ENCODE results near the gene NISCH.

NISCH gene

DNA sequence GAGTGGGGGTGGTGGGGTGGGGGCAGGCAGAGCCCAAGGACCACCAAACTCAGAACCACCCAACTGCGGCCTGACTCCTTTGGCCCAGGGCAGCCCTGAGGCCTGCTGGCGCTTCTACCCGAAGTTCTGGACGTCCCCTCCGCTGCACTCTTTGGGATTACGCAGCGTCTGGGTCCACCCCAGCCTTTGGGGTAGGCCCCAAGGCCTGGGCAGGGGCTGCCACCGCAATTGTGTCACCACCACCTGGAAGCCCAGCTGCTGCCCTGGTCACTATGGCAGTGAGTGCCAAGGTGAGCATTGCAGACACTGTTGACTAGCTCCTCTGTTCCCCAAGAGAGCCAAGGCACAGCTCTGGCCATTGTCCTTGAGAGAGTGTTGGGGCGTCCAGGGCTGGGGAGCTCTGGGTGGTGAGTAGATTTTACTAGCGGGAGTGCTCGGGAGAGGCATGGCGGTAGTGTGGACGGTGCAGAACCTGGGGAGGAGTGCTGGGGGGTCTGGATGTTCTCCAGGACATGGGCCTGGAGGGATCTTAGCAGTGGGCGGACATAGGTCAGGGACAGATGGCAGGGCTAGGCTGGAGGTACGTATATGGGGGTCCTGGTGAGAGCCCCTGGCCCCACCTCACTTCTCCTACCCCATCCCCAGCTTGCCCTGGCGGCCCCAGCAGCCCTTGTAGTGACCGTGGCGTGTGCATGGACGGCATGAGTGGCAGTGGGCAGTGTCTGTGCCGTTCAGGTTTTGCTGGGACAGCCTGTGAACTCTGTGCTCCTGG, 65.5 kb downstream of the NISCH start:
- no peaks in the 10 kb centered on the region for H3F3A ChIP-seq (ENCODE audit: control insufficient read depth, insufficient read depth)
- no peak overlapping the region for H3K4me2 ChIP-seq (ENCODE audit: low read length)
- no peaks in the 10 kb centered on the region for H4K20me1 ChIP-seq (ENCODE audit: control insufficient read depth, insufficient read depth, low read depth, low read length)
- no peaks in the 10 kb centered on the region for H3K4me1 ChIP-seq (ENCODE audit: control insufficient read depth, low read length)
- H3K27me3 ChIP-seq (ENCODE audit: control insufficient read depth, low read length): no peaks in the 10 kb centered on the region
- peaks cover 11% of the 10 kb centered on the region for H3K36me3 ChIP-seq (ENCODE audit: control insufficient read depth, low read length)
- H3K4me3 ChIP-seq (ENCODE audit: low read length): no peak overlapping the region
- H3K9me2 ChIP-seq (replicated peaks; ENCODE audit: control insufficient read depth, low read length): no peaks in the 10 kb centered on the region
- no peaks in the 10 kb centered on the region for H3K9me3 ChIP-seq (ENCODE audit: control insufficient read depth, insufficient read depth, low read length)
- H3K27ac ChIP-seq (ENCODE audit: low read depth, low read length): no peak overlapping the region
- TF ChIP-seq EZH2phosphoT487 (IDR thresholded peaks at IDR 0.05; ENCODE audit: borderline replicate concordance, low read length): no peak
- TF ChIP-seq, protein P1, sequence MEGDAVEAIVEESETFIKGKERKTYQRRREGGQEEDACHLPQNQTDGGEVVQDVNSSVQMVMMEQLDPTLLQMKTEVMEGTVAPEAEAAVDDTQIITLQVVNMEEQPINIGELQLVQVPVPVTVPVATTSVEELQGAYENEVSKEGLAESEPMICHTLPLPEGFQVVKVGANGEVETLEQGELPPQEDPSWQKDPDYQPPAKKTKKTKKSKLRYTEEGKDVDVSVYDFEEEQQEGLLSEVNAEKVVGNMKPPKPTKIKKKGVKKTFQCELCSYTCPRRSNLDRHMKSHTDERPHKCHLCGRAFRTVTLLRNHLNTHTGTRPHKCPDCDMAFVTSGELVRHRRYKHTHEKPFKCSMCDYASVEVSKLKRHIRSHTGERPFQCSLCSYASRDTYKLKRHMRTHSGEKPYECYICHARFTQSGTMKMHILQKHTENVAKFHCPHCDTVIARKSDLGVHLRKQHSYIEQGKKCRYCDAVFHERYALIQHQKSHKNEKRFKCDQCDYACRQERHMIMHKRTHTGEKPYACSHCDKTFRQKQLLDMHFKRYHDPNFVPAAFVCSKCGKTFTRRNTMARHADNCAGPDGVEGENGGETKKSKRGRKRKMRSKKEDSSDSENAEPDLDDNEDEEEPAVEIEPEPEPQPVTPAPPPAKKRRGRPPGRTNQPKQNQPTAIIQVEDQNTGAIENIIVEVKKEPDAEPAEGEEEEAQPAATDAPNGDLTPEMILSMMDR (IDR thresholded peaks at IDR 0.05; ENCODE audit: low read depth, low read length, poor library complexity, severe bottlenecking): no peak
- no peaks in the 10 kb centered on the region for H3K79me2 ChIP-seq (ENCODE audit: control insufficient read depth, low read length)

DNA sequence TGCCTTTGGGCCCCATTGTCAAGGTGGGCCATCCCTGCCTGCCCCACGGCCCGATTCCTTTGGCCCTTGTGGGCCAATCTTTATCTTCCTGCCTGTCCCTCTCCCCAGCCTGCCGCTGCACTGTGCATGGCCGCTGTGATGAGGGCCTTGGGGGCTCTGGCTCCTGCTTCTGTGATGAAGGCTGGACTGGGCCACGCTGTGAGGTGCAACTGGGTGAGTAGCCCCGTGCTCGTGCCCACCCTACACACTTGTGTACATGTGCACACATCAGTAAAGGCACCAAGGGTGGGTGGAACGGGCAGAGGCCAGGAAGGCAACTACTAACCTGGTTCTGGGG, 66.1 kb downstream of the NISCH start:
- H3K36me3 ChIP-seq (ENCODE audit: control insufficient read depth, low read length): peaks cover 15% of the 10 kb centered on the region
- H4K20me1 ChIP-seq (ENCODE audit: control insufficient read depth, insufficient read depth, low read depth, low read length): no peaks in the 10 kb centered on the region
- H3K27me3 ChIP-seq (ENCODE audit: control insufficient read depth, low read length): no peaks in the 10 kb centered on the region
- H3K9me3 ChIP-seq (ENCODE audit: control insufficient read depth, insufficient read depth, low read length): no peaks in the 10 kb centered on the region
- no peak for TF ChIP-seq EZH2phosphoT487 (IDR thresholded peaks at IDR 0.05; ENCODE audit: borderline replicate concordance, low read length)
- TF ChIP-seq, protein P1 (IDR thresholded peaks at IDR 0.05; ENCODE audit: low read depth, low read length, poor library complexity, severe bottlenecking): no peak
- no peaks in the 10 kb centered on the region for H3K79me2 ChIP-seq (ENCODE audit: control insufficient read depth, low read length)
- H3K4me2 ChIP-seq (ENCODE audit: low read length): no peak overlapping the region
- no peak overlapping the region for H3K4me3 ChIP-seq (ENCODE audit: low read length)
- no peaks in the 10 kb centered on the region for H3K4me1 ChIP-seq (ENCODE audit: control insufficient read depth, low read length)
- H3K9me2 ChIP-seq (replicated peaks; ENCODE audit: control insufficient read depth, low read length): no peaks in the 10 kb centered on the region
- H3F3A ChIP-seq (ENCODE audit: control insufficient read depth, insufficient read depth): no peaks in the 10 kb centered on the region
- no peak overlapping the region for H3K27ac ChIP-seq (ENCODE audit: low read depth, low read length)

DNA sequence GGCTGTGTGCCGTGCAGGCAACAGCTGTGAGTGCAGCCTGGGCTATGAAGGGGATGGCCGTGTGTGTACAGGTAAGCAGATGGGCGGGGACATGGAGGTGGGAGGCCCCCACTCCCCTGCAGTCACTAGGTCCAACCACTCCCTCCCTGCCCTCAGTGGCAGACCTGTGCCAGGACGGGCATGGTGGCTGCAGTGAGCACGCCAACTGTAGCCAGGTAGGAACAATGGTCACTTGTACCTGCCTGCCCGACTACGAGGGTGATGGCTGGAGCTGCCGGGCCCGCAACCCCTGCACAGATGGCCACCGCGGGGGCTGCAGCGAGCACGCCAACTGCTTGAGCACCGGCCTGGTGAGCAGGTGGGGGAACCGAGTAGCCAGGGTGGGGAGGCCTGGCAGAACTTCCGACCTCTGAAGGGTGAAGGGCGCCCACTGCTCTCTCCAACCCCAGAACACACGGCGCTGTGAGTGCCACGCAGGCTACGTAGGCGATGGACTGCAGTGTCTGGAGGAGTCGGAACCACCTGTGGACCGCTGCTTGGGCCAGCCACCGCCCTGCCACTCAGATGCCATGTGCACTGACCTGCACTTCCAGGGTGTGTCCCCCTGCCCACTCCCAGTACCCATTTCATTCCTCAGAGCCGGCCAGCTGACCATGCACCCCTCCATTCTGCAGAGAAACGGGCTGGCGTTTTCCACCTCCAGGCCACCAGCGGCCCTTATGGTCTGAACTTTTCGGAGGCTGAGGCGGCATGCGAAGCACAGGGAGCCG, 66.7 kb downstream of the NISCH start:
- Histone ChIP-seq H3K79me2 (ENCODE audit: control insufficient read depth, low read length) (no peaks in the 10 kb centered on the region), H3K4me1 (ENCODE audit: control insufficient read depth, low read length) (no peaks in the 10 kb centered on the region), H3F3A (ENCODE audit: control insufficient read depth, insufficient read depth) (no peaks in the 10 kb centered on the region), H3K27ac (ENCODE audit: low read depth, low read length) (no peak overlapping the region), H4K20me1 (ENCODE audit: control insufficient read depth, insufficient read depth, low read depth, low read length) (no peaks in the 10 kb centered on the region), H3K4me2 (ENCODE audit: low read length) (no peak overlapping the region), H3K9me3 (ENCODE audit: control insufficient read depth, insufficient read depth, low read length) (no peaks in the 10 kb centered on the region), H3K9me2 (replicated peaks; ENCODE audit: control insufficient read depth, low read length) (no peaks in the 10 kb centered on the region), H3K27me3 (ENCODE audit: control insufficient read depth, low read length) (no peaks in the 10 kb centered on the region), H3K4me3 (ENCODE audit: low read length) (no peak overlapping the region), H3K36me3 (ENCODE audit: control insufficient read depth, low read length) (peaks cover 21% of the 10 kb centered on the region)
- no peak for TF ChIP-seq EZH2phosphoT487 (IDR thresholded peaks at IDR 0.05; ENCODE audit: borderline replicate concordance, low read length)
- TF ChIP-seq, protein P1 (IDR thresholded peaks at IDR 0.05; ENCODE audit: low read depth, low read length, poor library complexity, severe bottlenecking): no peak

Measured in DOHH2 (cell line).